ENCODE data around the gene WTIP. TPM values are rescaled to one million over a fixed set of nuclear protein-coding genes. Genes with fewer than 3 reads are reported as not detected.

Gene WTIP
- total and polyA plus RNA-seq, 2 of the 13 experiments (the other 11 are each of a cell fraction or from before 2014, with no cell fraction given) = 15.0 to 18.1 TPM

- TF ChIP-seq DDIT3 (CRISPR knock-in tag; IDR thresholded peaks at IDR 0.05) = no peak
- TF ChIP-seq ARID4A (CRISPR knock-in tag; IDR thresholded peaks at IDR 0.05; ENCODE audit: borderline replicate concordance) = 0 out of 2 replicates have a peak, but pooled peaks have one; percentile 46
- TF ChIP-seq PATZ1 (CRISPR knock-in tag; IDR thresholded peaks at IDR 0.05) = no peak
- peak; percentile 17 for TF ChIP-seq HNRNPLL (IDR thresholded peaks at IDR 0.05; ENCODE audit: low read depth, low read length, poor library complexity, severe bottlenecking)
- 0 out of 2 replicates have a peak, but pooled peaks have one; percentile 51 for TF ChIP-seq EEA1 (CRISPR knock-in tag; IDR thresholded peaks at IDR 0.05; ENCODE audit: borderline replicate concordance)
- peak; percentile 64 for TF ChIP-seq ZFX (CRISPR knock-in tag; IDR thresholded peaks at IDR 0.05; ENCODE audit: low read depth)
- peak in 1 of 2 experiments; percentile 30; a peak in 1 of 4 replicates for TF ChIP-seq HMGXB4 (CRISPR knock-in tag; IDR thresholded peaks at IDR 0.05; ENCODE audit: borderline replicate concordance in 1 of 2, low read depth in 1 of 2)
- TF ChIP-seq ZNF768 (CRISPR knock-in tag; IDR thresholded peaks at IDR 0.05) = peak; percentile 61; the same call in 1 of the 2 replicates
- TF ChIP-seq LBX2 (CRISPR knock-in tag; IDR thresholded peaks at IDR 0.05; ENCODE audit: borderline replicate concordance) = no peak
- TF ChIP-seq ZBTB14 (CRISPR knock-in tag; IDR thresholded peaks at IDR 0.05) = 0 out of 2 replicates have a peak, but pooled peaks have one; percentile 43
- no peak for TF ChIP-seq ZNF766 (CRISPR knock-in tag; IDR thresholded peaks at IDR 0.05; ENCODE audit: borderline replicate concordance)
- TF ChIP-seq SPEN (CRISPR knock-in tag; IDR thresholded peaks at IDR 0.05; ENCODE audit: low read depth) = 0 out of 2 replicates have a peak, but pooled peaks have one; percentile 26
- no peak for TF ChIP-seq CENPBD1 (CRISPR knock-in tag; IDR thresholded peaks at IDR 0.05; ENCODE audit: borderline replicate concordance, low read depth)
These were observed 1.1 kb downstream of the WTIP start (continued) for GRCh38 chr19:34482380-34483250.
